HL-60 (cell line): ENCODE data around the gene DLG4.

ENCODE experiments used
- DNase-seq, 2 experiments: peaks; one replicate each; pipeline ENCODE4 v3.0.0-alpha.2; 2010 to 2020; ENCODE audit warnings: low read depth in 1 of 2, low spot score in 1 of 2
- H3K27ac ChIP-seq: fragments of 250-450 bp; sonication (Bioruptor Pico); replicated peaks from 2 replicates; pipeline ENCODE4 v1.5.1; 2020; ENCODE audit warnings: mild to moderate bottlenecking, moderate library complexity
- H3K27me3 ChIP-seq: fragments of 250-450 bp; sonication (Bioruptor Pico); 2 replicates; pipeline ENCODE4 v1.5.1; 2021; ENCODE audit warnings: mild to moderate bottlenecking, moderate library complexity; ENCODE audit not compliant: insufficient read depth, poor library complexity, severe bottlenecking
- H3K4me3 ChIP-seq: replicated peaks from 2 replicates; pipeline ENCODE4 v1.5.1; 2011; ENCODE audit warnings: mild to moderate bottlenecking, control low read depth, low read length; ENCODE audit not compliant: insufficient read depth
- GABPA ChIP-seq: IDR thresholded peaks from 2 replicates; pipeline ENCODE4 v1.6.1; 2012; ENCODE audit warnings: low read depth
- POLR2AphosphoS5 ChIP-seq: IDR thresholded peaks from 2 replicates; pipeline ENCODE4 v1.6.1; 2012; ENCODE audit warnings: low read depth
- REST ChIP-seq: IDR thresholded peaks from 2 replicates; pipeline ENCODE4 v1.6.1; 2012; ENCODE audit warnings: low read depth; ENCODE audit not compliant: insufficient replicate concordance
- SPI1 ChIP-seq: IDR thresholded peaks from 2 replicates; pipeline ENCODE4 v1.6.1; 2012; ENCODE audit warnings: low read depth, mild to moderate bottlenecking, borderline replicate concordance
- TF ChIP-seq, protein P1 (sequence below): IDR thresholded peaks from one replicate; pipeline ENCODE4 v1.5.1; 2011; ENCODE audit warnings: low read length, control low read depth, inconsistent platforms; ENCODE audit not compliant: insufficient read depth

DLG4 gene

DNA sequence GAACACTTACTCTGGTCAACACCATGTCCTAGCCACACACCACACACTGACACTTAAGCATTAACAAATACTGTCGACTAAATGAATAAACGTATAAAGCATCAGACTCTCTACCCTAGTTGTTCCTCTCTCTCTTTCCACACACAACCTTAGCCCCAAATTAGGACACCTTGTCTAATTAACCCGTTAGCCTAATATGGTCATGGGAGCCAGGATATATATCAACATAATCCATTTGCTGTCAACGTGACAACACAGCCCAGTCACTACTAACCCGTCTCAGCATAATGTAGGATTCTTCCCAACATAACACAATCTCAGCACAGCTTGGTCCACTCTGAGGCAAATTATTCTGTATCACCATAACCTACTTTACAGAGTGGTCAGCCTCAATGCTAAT lies 12.5 kb upstream of the DLG4 start:
- H3K4me3 ChIP-seq = no peak overlapping the region
- TF ChIP-seq POLR2AphosphoS5 = no peak
- DNase-seq = no peak
- no peaks in the 10 kb centered on the region for H3K27me3 ChIP-seq
- no peak overlapping the region for H3K27ac ChIP-seq

DNA sequence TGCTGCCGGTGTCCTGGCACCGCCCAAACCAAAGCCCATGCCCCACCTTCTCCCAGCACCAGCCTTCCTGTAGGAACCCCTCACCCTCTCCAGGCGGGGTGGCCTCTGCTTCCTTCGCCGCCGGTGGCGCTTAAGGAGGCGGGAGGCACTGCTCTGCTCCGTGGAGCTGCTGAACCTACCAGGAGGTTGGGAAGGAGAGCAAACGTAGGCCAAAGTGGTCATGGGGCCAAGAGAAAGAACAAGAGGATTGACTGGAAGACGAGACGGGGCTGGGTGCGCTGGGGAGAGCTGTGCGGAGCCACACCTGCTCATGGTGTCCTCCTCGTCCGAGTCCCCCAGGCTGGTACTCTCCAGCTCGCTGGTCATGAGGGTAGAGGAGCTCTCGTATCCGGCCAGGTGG lies 9.9 kb upstream of the DLG4 start:
- Histone ChIP-seq H3K27me3 (no peaks in the 10 kb centered on the region), H3K27ac (no peak overlapping the region), H3K4me3 (no peak overlapping the region)
- TF ChIP-seq, protein P1, sequence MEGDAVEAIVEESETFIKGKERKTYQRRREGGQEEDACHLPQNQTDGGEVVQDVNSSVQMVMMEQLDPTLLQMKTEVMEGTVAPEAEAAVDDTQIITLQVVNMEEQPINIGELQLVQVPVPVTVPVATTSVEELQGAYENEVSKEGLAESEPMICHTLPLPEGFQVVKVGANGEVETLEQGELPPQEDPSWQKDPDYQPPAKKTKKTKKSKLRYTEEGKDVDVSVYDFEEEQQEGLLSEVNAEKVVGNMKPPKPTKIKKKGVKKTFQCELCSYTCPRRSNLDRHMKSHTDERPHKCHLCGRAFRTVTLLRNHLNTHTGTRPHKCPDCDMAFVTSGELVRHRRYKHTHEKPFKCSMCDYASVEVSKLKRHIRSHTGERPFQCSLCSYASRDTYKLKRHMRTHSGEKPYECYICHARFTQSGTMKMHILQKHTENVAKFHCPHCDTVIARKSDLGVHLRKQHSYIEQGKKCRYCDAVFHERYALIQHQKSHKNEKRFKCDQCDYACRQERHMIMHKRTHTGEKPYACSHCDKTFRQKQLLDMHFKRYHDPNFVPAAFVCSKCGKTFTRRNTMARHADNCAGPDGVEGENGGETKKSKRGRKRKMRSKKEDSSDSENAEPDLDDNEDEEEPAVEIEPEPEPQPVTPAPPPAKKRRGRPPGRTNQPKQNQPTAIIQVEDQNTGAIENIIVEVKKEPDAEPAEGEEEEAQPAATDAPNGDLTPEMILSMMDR = no peak
- TF ChIP-seq POLR2AphosphoS5 = no peak
- TF ChIP-seq REST = no peak
- TF ChIP-seq GABPA = no peak
- no peak for TF ChIP-seq SPI1
- no peak for DNase-seq

DNA sequence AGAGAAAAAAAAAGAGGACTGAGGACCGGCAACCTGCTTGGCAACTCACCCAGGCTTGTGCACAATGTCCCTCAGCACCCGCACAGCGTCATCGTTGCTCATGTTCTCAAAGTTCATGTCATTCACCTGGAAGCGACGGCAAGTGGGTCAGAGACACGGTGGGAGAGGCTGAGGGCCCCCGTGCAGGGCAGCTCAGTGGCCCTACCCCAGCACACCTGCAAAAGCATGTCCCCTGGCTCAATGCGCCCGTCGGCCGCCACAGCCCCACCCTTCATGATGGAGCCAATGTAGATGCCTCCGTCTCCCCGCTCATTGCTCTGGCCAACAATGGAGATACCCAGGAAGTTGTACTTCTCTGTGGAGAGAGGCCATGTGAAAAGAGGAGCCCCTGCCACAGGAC lies 9.3 kb upstream of the DLG4 start:
- TF ChIP-seq, protein P1 = no peak
- TF ChIP-seq GABPA = no peak
- TF ChIP-seq POLR2AphosphoS5 = no peak
- TF ChIP-seq SPI1 = no peak
- no peak for TF ChIP-seq REST
- H3K4me3 ChIP-seq = no peak overlapping the region
- DNase-seq = no peak
- H3K27ac ChIP-seq = no peak overlapping the region
- no peaks in the 10 kb centered on the region for H3K27me3 ChIP-seq

GRCh38 chr17:7226721-7227710 lies 7.4 kb upstream of the DLG4 start:
- DNase-seq = no peak
- Histone ChIP-seq H3K4me3 (no peak overlapping the region), H3K27me3 (no peaks in the 10 kb centered on the region), H3K27ac (no peak overlapping the region)
- TF ChIP-seq, protein P1 = no peak
- TF ChIP-seq POLR2AphosphoS5 = no peak
- TF ChIP-seq SPI1 = no peak
- no peak for TF ChIP-seq REST
- TF ChIP-seq GABPA = no peak
